Erythroblast (primary cell): ENCODE results near the gene CDCA3.

Source experiments
- DNase-seq, 2 experiments: peaks; one replicate each; lab custom pipeline; 2025; lab: John Stamatoyannopoulos, UW
- GATA1 ChIP-seq: IDR thresholded peaks from 2 replicates; pipeline ENCODE4 v1.6.1; 2011; ENCODE audit warnings: low read depth, mild to moderate bottlenecking, control low read depth, low read length, moderate library complexity
- POLR2A ChIP-seq: IDR thresholded peaks from 2 replicates; pipeline ENCODE4 v1.6.1; 2011; ENCODE audit warnings: mild to moderate bottlenecking, low read length

The CDCA3 gene

DNA sequence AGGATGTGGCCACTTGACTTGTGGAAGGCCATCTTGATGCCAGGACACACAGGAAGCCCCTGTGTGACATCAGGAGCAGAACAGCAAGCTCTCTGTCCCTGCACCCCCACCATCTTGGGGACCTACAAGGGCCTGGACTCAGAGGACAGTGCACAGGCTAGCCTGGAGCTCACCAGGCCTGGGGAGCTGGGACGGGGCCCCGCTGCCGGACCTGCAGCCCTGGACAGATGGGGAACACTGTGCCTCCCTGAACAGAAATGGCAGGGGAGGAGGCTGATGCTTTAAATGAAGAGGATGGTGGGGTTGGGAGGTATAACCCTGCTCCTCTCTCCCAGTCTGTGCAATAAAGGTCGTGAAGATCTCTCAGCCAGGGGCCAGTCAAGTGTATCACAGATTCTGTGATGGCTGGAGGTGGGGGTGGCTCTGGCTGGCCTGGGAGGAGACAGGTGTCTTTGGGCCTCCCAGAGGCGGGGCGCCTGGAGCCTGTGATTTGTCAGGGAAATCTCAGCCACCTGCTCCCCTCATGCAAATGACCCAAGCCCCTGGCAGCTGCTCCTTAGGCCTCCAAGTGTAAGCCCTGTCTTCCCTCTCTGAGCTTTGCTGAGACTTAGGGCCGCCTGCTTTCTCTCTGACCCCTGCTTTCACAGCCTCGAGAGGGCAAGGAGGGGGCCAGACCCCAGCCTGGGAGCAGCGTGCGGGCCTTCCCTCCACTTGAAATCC lies 11.4 kb downstream of the CDCA3 start:
- DNase-seq = no peak
- TF ChIP-seq POLR2A (no peak), GATA1 (no peak)

DNA sequence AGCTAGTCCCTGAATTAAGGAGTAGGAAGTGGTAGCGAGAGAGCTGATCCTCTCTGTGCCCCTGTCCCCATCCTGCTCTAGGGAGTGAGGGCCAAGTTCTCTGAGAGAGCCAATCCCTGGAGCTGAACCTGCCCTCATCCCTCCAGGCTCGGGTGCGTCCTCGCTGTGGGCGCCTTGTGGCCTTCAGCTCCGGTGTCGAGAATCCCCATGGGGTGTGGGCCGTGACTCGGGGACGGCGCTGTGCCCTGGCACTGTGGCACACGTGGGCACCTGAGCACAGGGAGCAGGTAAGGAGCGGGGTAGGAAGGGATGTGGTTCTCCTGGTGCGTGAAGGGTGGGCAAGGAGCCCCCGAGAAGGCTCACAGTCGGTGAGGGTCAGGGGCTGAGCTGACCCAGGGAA lies 12.2 kb downstream of the CDCA3 start:
- no peak for DNase-seq
- TF ChIP-seq GATA1 = no peak
- TF ChIP-seq POLR2A = no peak

DNA sequence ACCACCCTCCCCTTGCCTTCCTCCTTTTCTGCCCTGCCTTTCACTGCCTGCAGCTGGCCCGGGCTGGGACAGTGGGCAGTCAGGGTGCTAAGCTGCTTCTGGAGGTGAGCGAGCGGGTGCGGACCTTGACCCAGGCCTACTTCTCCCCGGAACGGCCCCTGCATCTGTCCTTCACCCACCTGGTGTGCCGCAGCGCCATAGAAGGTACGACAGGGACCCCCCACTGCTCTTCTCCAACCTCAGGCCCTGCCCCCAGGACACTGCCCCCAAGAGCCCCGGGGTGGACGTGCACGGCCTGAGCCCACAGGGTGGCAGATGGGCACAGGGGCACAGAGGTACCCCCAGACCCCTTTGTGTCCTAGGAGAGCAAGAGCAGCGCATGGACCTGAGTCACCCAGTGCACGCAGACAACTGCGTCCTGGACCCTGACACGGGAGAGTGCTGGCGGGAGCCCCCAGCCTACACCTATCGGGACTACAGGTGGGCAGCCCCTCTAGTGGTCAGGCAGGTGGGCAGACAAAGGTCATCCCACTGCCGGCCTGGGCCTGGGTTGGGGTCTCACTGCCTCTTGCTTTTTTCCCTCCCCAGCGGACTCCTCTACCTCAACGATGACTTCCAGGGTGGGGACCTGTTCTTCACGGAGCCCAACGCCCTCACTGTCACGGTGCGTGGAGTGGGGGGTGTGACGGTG lies 13.6 kb downstream of the CDCA3 start:
- DNase-seq = no peak
- TF ChIP-seq POLR2A (no peak), GATA1 (no peak)

DNA sequence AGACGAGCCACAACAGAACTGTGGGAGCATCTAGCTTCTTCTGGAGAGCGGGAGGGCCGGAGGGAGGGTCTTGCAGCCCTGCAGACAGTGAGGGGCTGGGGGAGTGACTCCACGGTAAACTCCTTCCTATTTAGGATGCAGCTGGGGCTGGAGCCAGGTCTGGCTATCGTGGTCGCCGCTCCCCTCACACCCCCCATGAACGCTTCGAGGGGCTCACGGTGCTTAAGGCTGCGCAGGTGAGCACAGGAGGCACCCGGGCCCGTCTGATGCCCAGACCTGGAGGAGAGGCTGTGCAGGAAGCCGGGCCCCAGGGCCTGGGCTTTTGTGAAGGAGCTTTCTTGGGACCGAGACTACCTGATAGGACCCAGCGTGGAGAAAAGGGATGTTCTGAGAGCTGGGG lies 14.2 kb downstream of the CDCA3 start:
- TF ChIP-seq POLR2A (no peak), GATA1 (no peak)
- DNase-seq = no peak

DNA sequence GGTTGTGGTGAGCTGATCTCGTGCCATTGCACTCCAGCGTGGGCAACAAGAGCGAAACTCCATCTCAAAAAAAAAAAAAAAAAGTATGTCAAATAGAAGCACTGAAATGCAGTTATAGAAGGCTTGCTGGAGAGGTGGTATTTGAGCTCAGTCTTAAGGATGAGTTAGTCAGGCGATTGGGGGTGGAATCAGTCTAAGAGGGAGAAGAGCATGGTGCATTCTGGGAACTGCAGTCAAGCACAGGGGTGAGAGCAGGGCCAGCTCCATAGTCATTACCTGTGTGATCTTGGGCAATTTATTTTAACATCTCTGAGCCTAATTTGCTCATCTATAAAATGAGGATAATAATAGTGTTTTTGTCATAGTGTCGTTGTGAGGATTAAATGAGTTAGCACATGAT lies 16.2 kb downstream of the CDCA3 start:
- DNase-seq = no peak
- TF ChIP-seq GATA1 (no peak), POLR2A (no peak)

DNA sequence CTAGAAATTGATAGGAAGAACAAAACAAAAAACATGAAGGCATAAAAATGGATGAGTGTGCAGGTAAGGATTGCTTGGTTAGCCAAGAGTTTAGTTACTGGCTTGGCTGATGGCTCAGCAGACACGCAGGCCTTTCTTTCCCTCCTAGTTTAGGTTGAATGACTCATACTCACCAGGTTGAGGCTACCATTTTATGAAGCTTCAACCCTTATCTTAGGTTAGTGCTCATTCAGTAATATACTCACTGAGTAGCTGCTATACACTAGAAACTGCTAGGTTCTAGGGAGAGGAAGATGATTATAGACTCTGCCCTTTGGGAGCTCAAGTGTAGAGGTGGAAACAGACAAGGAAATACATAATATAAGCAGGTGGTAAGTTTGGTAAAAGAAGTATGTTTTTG lies 16.8 kb downstream of the CDCA3 start:
- TF ChIP-seq GATA1 = no peak
- TF ChIP-seq POLR2A = no peak
- DNase-seq = no peak

DNA sequence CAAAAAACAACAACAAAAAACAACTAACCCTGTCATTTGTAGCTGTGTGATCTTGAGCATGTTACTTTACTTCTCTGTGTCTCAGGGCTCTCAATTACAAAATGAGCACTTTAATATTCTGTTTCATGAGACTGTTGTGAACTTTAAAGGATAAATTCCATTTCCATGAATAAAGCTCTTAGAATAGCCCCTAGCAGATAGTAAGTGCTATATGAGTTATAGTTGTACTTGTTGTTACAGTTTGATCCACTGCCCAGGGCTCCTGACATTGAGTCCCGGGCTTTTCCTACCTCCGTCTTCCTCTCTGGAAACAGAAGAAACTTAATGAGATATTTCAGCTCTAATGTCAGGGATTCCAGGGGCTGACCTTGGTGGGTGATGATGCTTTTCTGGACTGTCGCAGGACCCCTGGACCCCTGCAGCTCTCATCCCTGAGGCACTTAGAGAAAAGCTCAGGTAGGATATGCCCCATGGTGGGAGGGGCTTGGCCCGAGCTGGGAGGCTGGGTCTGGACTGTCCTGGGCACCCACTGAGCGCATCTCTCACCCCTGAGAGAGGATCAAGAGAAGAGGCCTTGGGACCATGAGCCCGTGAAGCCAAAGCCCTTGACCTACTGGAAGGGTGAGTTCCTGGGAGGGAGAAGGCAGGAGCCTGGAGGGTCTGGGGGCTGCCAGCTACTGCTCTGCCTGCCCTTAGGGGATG lies 17.7 kb downstream of the CDCA3 start:
- TF ChIP-seq GATA1 (no peak), POLR2A (no peak)
- no peak for DNase-seq

DNA sequence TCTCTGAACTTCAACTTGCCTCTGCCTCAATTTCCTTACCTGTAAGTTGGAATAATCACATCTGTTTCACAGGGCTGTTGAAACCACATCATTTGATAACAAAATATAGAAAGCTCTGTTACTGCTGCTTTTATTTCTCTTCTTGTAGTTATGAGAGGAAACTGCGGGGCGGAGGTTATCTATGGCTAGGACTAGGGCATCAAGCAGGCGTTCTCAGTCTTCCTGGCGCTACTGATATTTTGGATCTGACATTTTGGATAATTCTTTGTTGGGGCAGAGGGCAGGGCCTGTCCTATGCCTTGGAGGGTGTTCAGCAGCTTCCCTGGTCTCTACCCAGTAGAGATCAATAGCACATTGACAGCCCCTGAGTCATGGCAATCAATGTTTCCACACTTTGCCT lies 19.0 kb downstream of the CDCA3 start:
- TF ChIP-seq POLR2A (no peak), GATA1 (no peak)
- DNase-seq = no peak

DNA sequence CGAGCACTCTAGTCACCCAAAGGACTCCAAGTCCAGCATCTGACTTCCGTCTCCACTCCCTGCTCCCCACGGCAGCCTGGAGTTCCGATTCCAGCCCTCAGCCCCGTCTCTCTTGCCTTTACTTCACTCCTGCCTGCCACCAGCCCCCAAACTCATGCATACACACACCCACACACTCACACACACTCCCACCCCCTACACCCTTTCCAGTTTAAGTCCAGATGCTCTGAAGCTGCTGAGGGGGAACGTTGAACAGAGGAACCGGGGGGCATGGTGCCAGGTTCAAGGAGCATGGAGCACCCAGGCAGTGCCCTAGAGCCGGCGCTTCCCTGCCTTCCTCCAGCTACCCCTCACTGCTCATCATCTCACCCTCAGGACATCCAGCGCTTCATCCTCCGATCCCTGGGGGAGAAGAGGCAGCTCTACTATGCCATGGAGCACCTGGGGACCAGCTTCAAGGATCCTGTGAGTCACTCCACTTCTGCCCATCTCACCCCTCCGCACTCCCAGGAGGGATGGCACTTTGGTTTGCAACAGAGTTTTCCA lies 19.6 kb downstream of the CDCA3 start:
- DNase-seq = no peak
- no peak for TF ChIP-seq POLR2A
- TF ChIP-seq GATA1 = no peak

DNA sequence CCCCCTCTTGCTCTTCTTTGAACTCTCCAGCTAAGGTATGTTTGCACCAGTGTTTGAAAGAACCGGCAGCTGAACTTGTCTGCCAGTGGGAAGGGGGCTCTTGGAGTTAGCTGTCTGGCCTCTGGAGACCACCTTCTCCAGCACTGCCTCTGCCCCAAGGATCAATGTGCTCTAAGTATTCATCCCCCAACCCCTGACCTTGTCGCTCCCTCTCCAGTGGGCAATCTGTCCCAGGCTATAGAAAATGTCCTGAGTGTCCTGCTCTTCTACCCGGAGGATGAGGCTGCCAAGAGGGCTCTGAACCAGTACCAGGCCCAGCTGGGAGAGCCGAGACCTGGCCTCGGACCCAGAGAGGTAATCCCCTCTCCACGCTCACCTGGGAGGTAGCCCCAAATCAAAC lies 20.1 kb downstream of the CDCA3 start:
- no peak for TF ChIP-seq GATA1
- no peak for TF ChIP-seq POLR2A
- DNase-seq = no peak

DNA sequence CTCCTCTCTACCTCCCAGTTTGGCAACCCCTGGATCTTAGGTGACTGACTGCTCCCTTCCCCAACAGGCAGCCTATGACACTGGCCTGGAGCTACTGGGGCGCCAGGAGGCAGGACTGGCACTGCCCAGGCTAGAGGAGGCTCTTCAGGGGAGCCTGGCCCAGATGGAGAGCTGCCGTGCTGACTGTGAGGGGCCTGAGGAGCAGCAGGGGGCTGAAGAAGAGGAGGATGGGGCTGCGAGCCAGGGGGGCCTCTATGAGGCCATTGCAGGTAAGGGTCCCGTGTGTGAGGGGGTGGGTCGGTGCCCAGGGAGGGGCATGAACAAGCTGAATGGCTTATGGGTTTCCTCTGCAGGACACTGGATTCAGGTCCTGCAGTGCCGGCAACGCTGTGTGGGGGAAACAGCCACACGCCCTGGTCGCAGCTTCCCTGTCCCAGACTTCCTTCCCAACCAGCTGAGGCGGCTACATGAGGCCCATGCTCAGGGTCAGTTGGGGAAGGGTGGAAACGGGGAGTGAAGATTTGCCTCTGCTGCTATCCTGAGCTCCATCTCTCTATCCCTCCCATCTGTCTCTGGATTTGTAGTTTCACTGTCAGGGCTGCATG lies 20.7 kb downstream of the CDCA3 start:
- no peak for DNase-seq
- TF ChIP-seq POLR2A (no peak), GATA1 (no peak)

DNA sequence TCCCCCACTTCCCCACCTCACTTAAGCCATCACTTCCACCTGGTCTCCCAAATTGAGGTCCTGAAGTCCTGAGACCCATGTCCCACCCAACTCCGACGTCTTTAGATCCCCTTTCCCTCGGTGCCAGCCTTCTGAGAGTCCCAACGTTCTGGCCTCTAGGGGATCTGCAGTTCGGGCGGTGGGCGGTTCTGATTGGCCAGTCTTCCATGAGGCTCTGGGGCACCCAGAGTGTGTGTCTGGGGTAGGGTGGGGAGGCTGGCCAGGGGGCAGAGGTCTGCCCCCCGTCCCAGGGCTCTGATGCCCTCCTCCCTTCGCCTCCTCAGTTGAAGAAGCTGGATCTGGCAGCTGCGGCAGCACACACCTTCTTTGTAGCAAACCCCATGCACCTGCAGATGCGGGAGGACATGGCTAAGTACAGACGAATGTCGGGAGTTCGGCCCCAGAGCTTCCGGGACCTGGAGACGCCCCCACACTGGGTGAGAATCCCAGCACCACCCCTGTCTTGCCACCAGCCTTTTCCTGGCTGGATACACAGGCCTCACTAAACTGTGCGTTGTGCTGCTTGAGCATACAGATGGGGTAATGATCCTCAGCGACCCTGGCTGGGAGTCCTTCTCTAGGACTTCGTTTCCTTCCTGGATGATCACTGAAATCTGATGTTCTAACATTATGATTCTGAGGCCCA lies 21.4 kb downstream of the CDCA3 start:
- no peak for DNase-seq
- TF ChIP-seq GATA1 (no peak), POLR2A (no peak)

DNA sequence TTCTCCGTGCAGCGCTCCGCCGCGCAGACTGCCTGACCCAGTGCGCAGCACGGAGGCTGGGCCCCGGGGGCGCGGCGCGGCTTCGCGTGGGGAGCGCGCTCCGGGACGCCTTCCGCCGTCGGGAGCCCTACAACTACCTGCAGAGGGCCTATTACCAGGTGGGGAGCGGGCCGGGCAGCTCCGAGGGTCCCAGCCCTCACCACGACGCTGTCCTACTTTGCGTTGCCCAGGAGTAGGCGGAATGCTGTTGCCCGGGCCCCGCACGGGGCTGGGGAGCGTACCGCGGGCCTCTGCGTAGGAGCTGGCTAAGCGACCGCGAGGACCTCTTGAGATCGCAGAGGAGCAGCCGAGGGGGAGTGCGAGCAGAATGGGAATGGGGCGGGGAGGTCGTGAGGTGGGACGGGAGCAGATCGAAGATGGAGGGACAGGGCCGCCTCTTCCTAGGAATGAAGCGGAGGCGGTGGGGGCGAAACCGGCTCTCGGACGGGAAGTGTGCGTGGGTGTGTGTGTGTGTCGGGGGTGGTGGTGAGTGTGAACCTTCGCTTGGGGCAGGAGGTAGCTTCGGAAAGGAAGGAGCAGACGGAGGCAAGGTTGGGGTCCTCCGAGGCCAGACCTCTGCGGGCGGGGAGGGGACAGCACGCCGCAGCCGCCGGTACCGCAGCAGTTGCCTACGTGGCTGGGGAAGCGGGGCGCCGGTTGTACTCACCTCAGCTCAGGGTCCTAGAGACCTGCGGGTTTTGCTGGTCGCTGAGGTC lies 22.1 kb downstream of the CDCA3 start:
- no peak for TF ChIP-seq POLR2A
- TF ChIP-seq GATA1 = no peak
- DNase-seq = no peak
